IMR-90 (cell line): Measurements from ENCODE around the gene KCNQ1. TPM values are rescaled to one million over a fixed set of nuclear protein-coding genes. Genes with fewer than 3 reads are reported as not detected.

ENCODE experiments used
- ATAC-seq: fragments of 200-7000 bp; cut with Tn5 transposase; 2 replicates; pipeline ENCODE4 v1.9.1; 2020; ENCODE audit warnings: low read depth, mild to moderate bottlenecking, moderate library complexity
- BruUV-seq: library from RNA; stranded (reverse); fragments of 400-500 nt; replicated peaks from 2 replicates; lab custom pipeline; 2021; lab: Mats Ljungman, UMichigan
- CTCF ChIA-PET: fragments of 300-600 bp; formaldehyde crosslinking; extraction: SDS; loops from one replicate; lab custom pipeline; 2021; ENCODE audit warnings: antibody characterized with exemption; lab: Yijun Ruan, JAX
- POLR2A ChIA-PET: fragments of 300-600 bp; sonication (Branson Sonifier 250); formaldehyde crosslinking; loops from one replicate; lab custom pipeline; 2022; ENCODE audit warnings: antibody characterized with exemption; ENCODE audit not compliant: unreplicated experiment; lab: Charles Lee
- DNase-seq: peaks from one replicate; pipeline ENCODE4 v3.0.0; 2013
- H2AFZ ChIP-seq: replicated peaks from 2 replicates; pipeline ENCODE3; 2013; ENCODE audit warnings: low read length, mild to moderate bottlenecking; ENCODE audit not compliant: poor library complexity
- H2AK5ac ChIP-seq: 2 replicates; pipeline ENCODE4 v1.6.1; 2013; ENCODE audit warnings: low read depth, low read length, inconsistent platforms
- H2AK9ac ChIP-seq: replicated peaks from 2 replicates; pipeline ENCODE3; 2013; ENCODE audit warnings: mild to moderate bottlenecking, low read depth, low read length, moderate library complexity; ENCODE audit not compliant: poor library complexity
- H2BK120ac ChIP-seq: 2 replicates; pipeline ENCODE4 v1.6.1; 2013; ENCODE audit warnings: low read depth, low read length, inconsistent platforms
- H2BK15ac ChIP-seq: 3 replicates; pipeline ENCODE4 v1.6.1; 2013; ENCODE audit warnings: low read depth, low read length, inconsistent platforms
- H2BK20ac ChIP-seq: 2 replicates; pipeline ENCODE4 v1.6.1; 2013; ENCODE audit warnings: low read depth, mild to moderate bottlenecking, inconsistent platforms, low read length, moderate library complexity
- H2BK5ac ChIP-seq: 2 replicates; pipeline ENCODE4 v1.6.1; 2013; ENCODE audit warnings: mild to moderate bottlenecking, low read depth, low read length, inconsistent platforms; ENCODE audit not compliant: poor library complexity, severe bottlenecking
- H3K14ac ChIP-seq: replicated peaks from 2 replicates; pipeline ENCODE4 v1.6.1; 2013; ENCODE audit warnings: low read depth, low read length, inconsistent platforms
- H3K18ac ChIP-seq: 2 replicates; pipeline ENCODE4 v1.6.1; 2013; ENCODE audit warnings: low read depth, low read length, control low read depth
- H3K23ac ChIP-seq: 2 replicates; pipeline ENCODE4 v1.6.1; 2013; ENCODE audit warnings: low read depth, low read length, inconsistent platforms
- H3K27ac ChIP-seq: 2 replicates; pipeline ENCODE4 v1.5.1; 2013; ENCODE audit warnings: mild to moderate bottlenecking, control low read depth, low read length; ENCODE audit not compliant: insufficient read depth
- H3K27me3 ChIP-seq: 2 replicates; pipeline ENCODE4 v1.6.1; 2013; ENCODE audit warnings: low read length; ENCODE audit not compliant: control insufficient read depth, insufficient read depth
- H3K36me3 ChIP-seq: 2 replicates; pipeline ENCODE4 v1.6.1; 2013; ENCODE audit warnings: low read length, mixed read lengths; ENCODE audit not compliant: control insufficient read depth, insufficient read depth
- H3K4ac ChIP-seq: 2 replicates; pipeline ENCODE4 v1.6.1; 2013; ENCODE audit warnings: low read depth, low read length, inconsistent platforms
- H3K4me1 ChIP-seq: 2 replicates; pipeline ENCODE4 v1.6.1; 2013; ENCODE audit warnings: low read length, mixed read lengths; ENCODE audit not compliant: control insufficient read depth, insufficient read depth
- H3K4me2 ChIP-seq: 2 replicates; pipeline ENCODE4 v1.6.1; 2013; ENCODE audit warnings: low read depth, mild to moderate bottlenecking, control low read depth, low read length, moderate library complexity
- H3K4me3 ChIP-seq: 2 replicates; pipeline ENCODE4 v1.5.1; 2013; ENCODE audit warnings: low read depth, mild to moderate bottlenecking, control low read depth, low read length, moderate library complexity; ENCODE audit not compliant: insufficient read depth
- H3K56ac ChIP-seq: 2 replicates; pipeline ENCODE4 v1.6.1; 2013; ENCODE audit warnings: low read length, inconsistent platforms; ENCODE audit not compliant: insufficient read depth; ENCODE audit errors: extremely low read depth
- H3K79me1 ChIP-seq, 2 experiments: 2 replicates each; pipeline ENCODE4 v1.6.1; 2013; ENCODE audit warnings: low read length in 2 of 2, inconsistent platforms in 1 of 2, low read depth in 1 of 2
- H3K9ac ChIP-seq: 2 replicates; pipeline ENCODE4 v1.6.1; 2013; ENCODE audit warnings: low read depth, low read length, control low read depth
- H3K9me1 ChIP-seq: 2 replicates; pipeline ENCODE4 v1.6.1; 2013; ENCODE audit warnings: low read length, inconsistent platforms; ENCODE audit not compliant: insufficient read depth
- H3K9me3 ChIP-seq: 2 replicates; pipeline ENCODE4 v1.6.1; 2013; ENCODE audit warnings: low read length; ENCODE audit not compliant: control insufficient read depth, insufficient read depth
- H4K20me1 ChIP-seq: 2 replicates; pipeline ENCODE4 v1.6.1; 2013; ENCODE audit warnings: low read length, inconsistent platforms; ENCODE audit not compliant: insufficient read depth
- H4K5ac ChIP-seq: 2 replicates; pipeline ENCODE4 v1.6.1; 2013; ENCODE audit warnings: mild to moderate bottlenecking, low read depth, low read length, control low read depth
- H4K8ac ChIP-seq, 2 experiments: 2 replicates each; pipeline ENCODE4 v1.6.1; 2013; ENCODE audit warnings: low read depth in 2 of 2, low read length in 2 of 2, control low read depth in 1 of 2, inconsistent platforms in 1 of 2
- H4K91ac ChIP-seq: 2 replicates; pipeline ENCODE4 v1.6.1; 2013; ENCODE audit warnings: low read depth, low read length, inconsistent platforms; ENCODE audit not compliant: insufficient read depth
- BHLHE40 ChIP-seq: fragments of 150-350 bp; IDR thresholded peaks from 2 replicates; pipeline ENCODE4 v1.6.1; 2016; ENCODE audit warnings: mild to moderate bottlenecking, low read depth, low read length
- CHD1 ChIP-seq: IDR thresholded peaks from 2 replicates; pipeline ENCODE4 v1.6.1; 2012; ENCODE audit warnings: low read depth, low read length, improper control_type of control experiment
- MAFK ChIP-seq: IDR thresholded peaks from 2 replicates; pipeline ENCODE4 v1.6.1; 2012; ENCODE audit warnings: low read depth, low read length, improper control_type of control experiment
- MXI1 ChIP-seq: IDR thresholded peaks from 2 replicates; pipeline ENCODE4 v1.6.1; 2012; ENCODE audit warnings: low read depth, mild to moderate bottlenecking, low read length, moderate library complexity, borderline replicate concordance
- NFE2L2 ChIP-seq: fragments of 150-350 bp; IDR thresholded peaks from 2 replicates; pipeline ENCODE4 v1.6.1; 2016; ENCODE audit warnings: low read depth, mild to moderate bottlenecking, low read length
- RAD21 ChIP-seq: IDR thresholded peaks from 2 replicates; pipeline ENCODE4 v1.6.1; 2012; ENCODE audit warnings: low read length, improper control_type of control experiment
- WGBS, 2 experiments: methylation state at CpG; one replicate each; pipeline versions ENCODE4 v1.1.5 to v1.1.7; 2013; ENCODE audit warnings: missing lambda C conversion rate in 2 of 2; ENCODE audit not compliant: insufficient read length in 1 of 2; ENCODE audit errors: extremely low coverage in 2 of 2; 5-methylcytosine and 5-hydroxymethylcytosine counted together
- dilution Hi-C: fragments of 300-500 bp; cut with HindIII; formaldehyde crosslinking; loops from one replicate; pipeline ENCODE4 v1.14.3; 2018; ENCODE audit warnings: low sequenced_read_pairs; ENCODE audit not compliant: unreplicated experiment
- in situ Hi-C: fragments of 300-500 bp; cut with MboI; formaldehyde crosslinking; loops from 3 replicates; pipeline ENCODE4 v1.14.3; 2019; ENCODE audit warnings: low sequenced_read_pairs, inconsistent platforms, mixed read lengths
- intact Hi-C: fragments of 100-400 bp; cut with micrococcal nuclease; formaldehyde crosslinking; loops from 2 replicates; pipeline ENCODE4 v1.10.0; 2022
- polyA plus RNA-seq, 3 experiments: library from polyadenylated mRNA; depleted of rRNA; stranded (reverse); fragments of >200 nt; gene quantifications; 2 replicates each; pipeline ENCODE4 v1.2.3, GENCODE V29; 2012; ENCODE audit warnings: low replicate concordance in 1 of 3
- total RNA-seq: library from RNA; depleted of rRNA; stranded (reverse); fragments of >200 nt; gene quantifications from 2 replicates; pipeline ENCODE4 v1.2.3, GENCODE V29; 2012

Gene KCNQ1
- total and polyA plus RNA-seq, 2 of the 4 experiments (the other 2 are of a cell fraction), result 0.07 TPM; not detected in 1

DNA sequence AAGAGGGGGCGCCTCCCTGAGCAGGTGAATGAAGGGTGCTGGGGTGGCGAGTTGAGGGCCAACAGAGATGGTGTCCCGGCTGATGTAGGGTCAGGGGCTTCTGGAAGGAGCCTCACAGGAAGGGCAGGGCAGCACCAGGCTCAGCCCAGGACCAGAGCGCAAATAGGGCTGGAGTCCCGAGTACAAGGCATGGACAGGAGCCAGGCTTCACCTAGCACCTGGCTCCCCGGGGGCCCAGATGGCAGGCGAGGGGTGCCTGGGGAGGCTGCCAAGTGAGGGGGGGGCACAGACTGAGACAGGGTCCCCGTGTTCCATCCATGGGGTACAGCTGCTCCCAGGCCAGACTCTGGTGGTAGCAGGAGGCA, 105.8 kb downstream of the KCNQ1 start:
- Histone ChIP-seq H2BK15ac (no peak overlapping the region), H3K18ac (no peak overlapping the region), H3K9me3 (peaks cover 2% of the 10 kb centered on the region; the same call in 1 of the 2 replicates), H4K20me1 (no peaks in the 10 kb centered on the region), H2AFZ (peak overlapping the region; percentile 14), H3K4me2 (no peak overlapping the region), H4K5ac (no peak overlapping the region), H2AK5ac (no peak overlapping the region), H3K4ac (no peak overlapping the region), H3K79me1 (no peaks in the 10 kb centered on the region), H2BK5ac (no peak overlapping the region), H3K27ac (no peak overlapping the region), H3K4me3 (no peak overlapping the region), H3K56ac (no peak overlapping the region), H2AK9ac (no peak overlapping the region), H2BK20ac (no peak overlapping the region), H3K36me3 (no peaks in the 10 kb centered on the region), H2BK120ac (no peak overlapping the region), H3K4me1 (no peaks in the 10 kb centered on the region), H4K91ac (no peak overlapping the region), H3K14ac (no peak overlapping the region), H3K27me3 (peaks cover 41% of the 10 kb centered on the region), H3K23ac (no peak overlapping the region), H4K8ac (no peak overlapping the region), H3K9me1 (no peaks in the 10 kb centered on the region), H3K9ac (no peak overlapping the region)
- DNase-seq, result no peak
- 80% methylated on average over 1 of the region's 8 CpGs; no CpG with 5 or more reads in 1 of the 2 experiments for WGBS, 2 experiments
- no peak for TF ChIP-seq NFE2L2
- TF ChIP-seq RAD21, result no peak
- TF ChIP-seq BHLHE40, result no peak
- TF ChIP-seq MAFK, result no peak
- no peak for TF ChIP-seq MXI1
- no peak for TF ChIP-seq CHD1
- dilution Hi-C loops (no loop called here), in situ Hi-C loops (no loop called here), intact Hi-C loops (no loop called here)
- ChIA-PET POLR2A (no interaction called here), CTCF (no interaction called here)
- no TSS peak for BruUV-seq
- no peak for ATAC-seq
